ENCODE measurements around the gene MFSD12. TPM values are rescaled to one million over a fixed set of nuclear protein-coding genes. Genes with fewer than 3 reads are reported as not detected.
"Not testable (repeated sequence)": the region's sequence is repeated elsewhere in the genome, so short reads cannot be mapped to it uniquely, and the experiment has no call there.

MFSD12 gene
- total and polyA plus RNA-seq, 2 experiments from 2014 or later, result 35.3 to 91.1 TPM

- no peak for TF ChIP-seq CTCF (conservative IDR thresholded peaks at IDR 0.05; ENCODE audit: low read depth in 2 of 2)
- TF ChIP-seq ZNF114 (CRISPR knock-in tag; IDR thresholded peaks at IDR 0.05), result no peak
- no peak for TF ChIP-seq NANOG (IDR thresholded peaks at IDR 0.05; ENCODE audit: borderline replicate concordance)
- TF ChIP-seq POLR2AphosphoS5 (IDR thresholded peaks at IDR 0.05; ENCODE audit: low read depth), result no peak
- no peak for TF ChIP-seq CREB1 (CRISPR knock-in tag; IDR thresholded peaks at IDR 0.05; ENCODE audit: low read depth)
Measured at GRCh38 chr19:3508771-3509535, 48.4 kb downstream of the MFSD12 start (continued).

GRCh38 chr19:3508121-3508661 lies 49.2 kb downstream of the MFSD12 start:
- ATAC-seq; H3K9me2 ChIP-seq (ENCODE audit: insufficient read depth); H3K36me3 ChIP-seq (ENCODE audit: insufficient read depth); H3K27ac ChIP-seq (ENCODE audit: low read depth); H3K9me3 Mint-ChIP-seq; H2AFZ ChIP-seq; H3K27me3 ChIP-seq (ENCODE audit: insufficient read depth); H4K20me1 ChIP-seq (replicated peaks; ENCODE audit: insufficient read depth); H3K27ac Mint-ChIP-seq; H3F3A ChIP-seq (replicated peaks; ENCODE audit: low read depth); DNase-seq (ENCODE audit: low spot score): not testable (repeated sequence)
- peak overlapping the region; percentile 97; the same call in 1 of the 2 replicates for H3K4me2 ChIP-seq
- peak overlapping the region; percentile 86 for H3K4me3 ChIP-seq
- peaks cover 11% of the 10 kb centered on the region; the same call in 2 of the 3 replicates for H3K36me3 Mint-ChIP-seq (ENCODE audit: low read depth)
- H3K4me1 ChIP-seq (ENCODE audit: insufficient read depth), result peaks cover 15% of the 10 kb centered on the region
- peak overlapping the region; percentile 82 for H3K4me3 Mint-ChIP-seq
- peaks cover 27% of the 10 kb centered on the region for H3K27me3 Mint-ChIP-seq (ENCODE audit: insufficient read depth, low read depth, poor library complexity)
- H3K79me2 ChIP-seq (replicated peaks; ENCODE audit: insufficient read depth), result peaks cover 39% of the 10 kb centered on the region
- peaks cover 14% of the 10 kb centered on the region for H3K4me1 Mint-ChIP-seq

- peak overlapping the region; percentile 86 for H3K4me3 ChIP-seq
- H3K27ac ChIP-seq (ENCODE audit: low read depth), result no peak overlapping the region
- H3F3A ChIP-seq (replicated peaks; ENCODE audit: low read depth), result no peaks in the 10 kb centered on the region
- no peak for TF ChIP-seq EZH2phosphoT487 (IDR thresholded peaks at IDR 0.05; ENCODE audit: unreplicated experiment)
- no peak for TF ChIP-seq REST (IDR thresholded peaks at IDR 0.05; ENCODE audit: unreplicated experiment)
- no peak for TF ChIP-seq ETS1 (IDR thresholded peaks at IDR 0.05)
- peaks cover 15% of the 10 kb centered on the region for H3K4me1 ChIP-seq (ENCODE audit: insufficient read depth)
- peaks cover 36% of the 10 kb centered on the region for H3K79me2 ChIP-seq (replicated peaks; ENCODE audit: insufficient read depth)
- H3K27me3 ChIP-seq (ENCODE audit: insufficient read depth), result no peaks in the 10 kb centered on the region
- Mint-ChIP-seq H3K4me1 (peaks cover 12% of the 10 kb centered on the region), H3K4me3 (peak overlapping the region; percentile 82), H3K27ac (no peak overlapping the region), H3K36me3 (ENCODE audit: low read depth) (peaks cover 11% of the 10 kb centered on the region; the same call in 2 of the 3 replicates), H3K9me3 (no peaks in the 10 kb centered on the region), H3K27me3 (ENCODE audit: insufficient read depth, low read depth, poor library complexity) (peaks cover 27% of the 10 kb centered on the region)
- DNase-seq (ENCODE audit: low spot score) (peak; percentile 73), ATAC-seq (peak; percentile 33)
- H3K9me2 ChIP-seq (ENCODE audit: insufficient read depth), result no peaks in the 10 kb centered on the region
- peaks cover 7% of the 10 kb centered on the region; the same call in 1 of the 2 replicates for H4K20me1 ChIP-seq (replicated peaks; ENCODE audit: insufficient read depth)
- peak overlapping the region; percentile 97 for H3K4me2 ChIP-seq
- peak overlapping the region; percentile 43; the same call in 1 of the 2 replicates for H2AFZ ChIP-seq
- no peaks in the 10 kb centered on the region for H3K36me3 ChIP-seq (ENCODE audit: insufficient read depth)
Measured at GRCh38 chr19:3507371-3508120, 49.8 kb downstream of the MFSD12 start.

Measured in GM23338 (cell line).